SK-N-MC (cell line): ENCODE measurements around the gene TMEM163.

ENCODE experiments used
- EZH2 ChIP-seq: fragments of 200-600 bp; sonication (generic); IDR thresholded peaks from one replicate; pipeline ENCODE4 v1.6.1; 2017; ENCODE audit warnings: antibody characterized with exemption
- FOXP2 ChIP-seq: optimal IDR thresholded peaks from 2 replicates; pipeline ENCODE3; 2011; ENCODE audit warnings: mild to moderate bottlenecking, moderate library complexity; ENCODE audit not compliant: insufficient read depth; ENCODE audit errors: extremely low read length, control extremely low read depth
- POLR2AphosphoS5 ChIP-seq: IDR thresholded peaks from 2 replicates; pipeline ENCODE4 v1.6.1; 2012; ENCODE audit warnings: mild to moderate bottlenecking, low read depth, low read length, borderline replicate concordance

DNA sequence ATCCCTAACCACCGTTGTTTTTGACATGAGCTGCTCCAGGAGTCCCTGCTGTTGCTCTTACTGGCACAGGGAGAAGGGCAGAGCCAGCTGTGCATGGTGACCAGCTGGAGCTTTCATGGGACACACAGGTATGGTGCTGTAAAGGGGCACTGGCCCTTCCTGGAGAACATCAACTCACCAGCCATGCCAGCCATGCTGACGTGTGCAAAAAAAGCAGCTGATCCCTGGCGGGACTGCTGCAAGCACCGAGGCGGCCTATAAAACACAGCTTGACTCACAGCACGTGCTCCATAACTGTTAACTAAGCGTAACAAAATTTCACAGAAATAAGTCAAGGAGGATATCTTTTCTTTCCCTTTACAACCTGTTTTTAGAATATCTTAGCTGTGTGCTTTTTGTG, 165.1 kb downstream of the TMEM163 start:
- TF ChIP-seq EZH2: no peak
- no peak for TF ChIP-seq POLR2AphosphoS5
- TF ChIP-seq FOXP2: no peak
